ENCODE data around the gene MAGI1.

Gene MAGI1

DNA sequence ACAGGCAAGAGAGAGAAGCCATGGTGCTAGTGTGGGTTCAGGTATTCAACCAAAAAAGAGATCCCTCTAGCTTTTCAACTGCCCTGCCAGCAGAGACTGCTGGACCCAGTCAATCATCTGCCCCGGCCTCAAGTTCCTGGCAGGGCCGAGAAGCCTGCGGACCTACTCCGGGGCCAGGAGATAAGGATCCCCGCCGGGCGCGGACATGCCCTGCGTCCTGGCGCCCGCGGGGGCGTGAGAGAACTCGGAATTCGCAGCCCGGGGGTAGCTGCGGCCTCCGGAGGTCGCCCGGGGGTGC lies 821 bp upstream of the MAGI1 start:
- no peak overlapping the region for H3K27ac ChIP-seq (replicated peaks)
- DNase-seq (ENCODE audit: low read depth in 1 of 2, low spot score in 1 of 2): no peak
- peaks cover 39% of the 10 kb centered on the region for H3K27me3 ChIP-seq (ENCODE audit: insufficient read depth, poor library complexity, severe bottlenecking)
- H3K4me3 ChIP-seq (replicated peaks; ENCODE audit: insufficient read depth, low read length): no peak overlapping the region
- TF ChIP-seq SPI1 (IDR thresholded peaks at IDR 0.05; ENCODE audit: borderline replicate concordance, low read depth) (no peak), GABPA (IDR thresholded peaks at IDR 0.05; ENCODE audit: low read depth) (no peak), POLR2AphosphoS5 (IDR thresholded peaks at IDR 0.05; ENCODE audit: low read depth) (no peak)
- TF ChIP-seq, protein P1, sequence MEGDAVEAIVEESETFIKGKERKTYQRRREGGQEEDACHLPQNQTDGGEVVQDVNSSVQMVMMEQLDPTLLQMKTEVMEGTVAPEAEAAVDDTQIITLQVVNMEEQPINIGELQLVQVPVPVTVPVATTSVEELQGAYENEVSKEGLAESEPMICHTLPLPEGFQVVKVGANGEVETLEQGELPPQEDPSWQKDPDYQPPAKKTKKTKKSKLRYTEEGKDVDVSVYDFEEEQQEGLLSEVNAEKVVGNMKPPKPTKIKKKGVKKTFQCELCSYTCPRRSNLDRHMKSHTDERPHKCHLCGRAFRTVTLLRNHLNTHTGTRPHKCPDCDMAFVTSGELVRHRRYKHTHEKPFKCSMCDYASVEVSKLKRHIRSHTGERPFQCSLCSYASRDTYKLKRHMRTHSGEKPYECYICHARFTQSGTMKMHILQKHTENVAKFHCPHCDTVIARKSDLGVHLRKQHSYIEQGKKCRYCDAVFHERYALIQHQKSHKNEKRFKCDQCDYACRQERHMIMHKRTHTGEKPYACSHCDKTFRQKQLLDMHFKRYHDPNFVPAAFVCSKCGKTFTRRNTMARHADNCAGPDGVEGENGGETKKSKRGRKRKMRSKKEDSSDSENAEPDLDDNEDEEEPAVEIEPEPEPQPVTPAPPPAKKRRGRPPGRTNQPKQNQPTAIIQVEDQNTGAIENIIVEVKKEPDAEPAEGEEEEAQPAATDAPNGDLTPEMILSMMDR (IDR thresholded peaks at IDR 0.05; ENCODE audit: insufficient read depth, low read length): no peak
- TF ChIP-seq, protein P2, sequence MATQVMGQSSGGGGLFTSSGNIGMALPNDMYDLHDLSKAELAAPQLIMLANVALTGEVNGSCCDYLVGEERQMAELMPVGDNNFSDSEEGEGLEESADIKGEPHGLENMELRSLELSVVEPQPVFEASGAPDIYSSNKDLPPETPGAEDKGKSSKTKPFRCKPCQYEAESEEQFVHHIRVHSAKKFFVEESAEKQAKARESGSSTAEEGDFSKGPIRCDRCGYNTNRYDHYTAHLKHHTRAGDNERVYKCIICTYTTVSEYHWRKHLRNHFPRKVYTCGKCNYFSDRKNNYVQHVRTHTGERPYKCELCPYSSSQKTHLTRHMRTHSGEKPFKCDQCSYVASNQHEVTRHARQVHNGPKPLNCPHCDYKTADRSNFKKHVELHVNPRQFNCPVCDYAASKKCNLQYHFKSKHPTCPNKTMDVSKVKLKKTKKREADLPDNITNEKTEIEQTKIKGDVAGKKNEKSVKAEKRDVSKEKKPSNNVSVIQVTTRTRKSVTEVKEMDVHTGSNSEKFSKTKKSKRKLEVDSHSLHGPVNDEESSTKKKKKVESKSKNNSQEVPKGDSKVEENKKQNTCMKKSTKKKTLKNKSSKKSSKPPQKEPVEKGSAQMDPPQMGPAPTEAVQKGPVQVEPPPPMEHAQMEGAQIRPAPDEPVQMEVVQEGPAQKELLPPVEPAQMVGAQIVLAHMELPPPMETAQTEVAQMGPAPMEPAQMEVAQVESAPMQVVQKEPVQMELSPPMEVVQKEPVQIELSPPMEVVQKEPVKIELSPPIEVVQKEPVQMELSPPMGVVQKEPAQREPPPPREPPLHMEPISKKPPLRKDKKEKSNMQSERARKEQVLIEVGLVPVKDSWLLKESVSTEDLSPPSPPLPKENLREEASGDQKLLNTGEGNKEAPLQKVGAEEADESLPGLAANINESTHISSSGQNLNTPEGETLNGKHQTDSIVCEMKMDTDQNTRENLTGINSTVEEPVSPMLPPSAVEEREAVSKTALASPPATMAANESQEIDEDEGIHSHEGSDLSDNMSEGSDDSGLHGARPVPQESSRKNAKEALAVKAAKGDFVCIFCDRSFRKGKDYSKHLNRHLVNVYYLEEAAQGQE (IDR thresholded peaks at IDR 0.05; ENCODE audit: insufficient replicate concordance, low read depth): no peak

DNA sequence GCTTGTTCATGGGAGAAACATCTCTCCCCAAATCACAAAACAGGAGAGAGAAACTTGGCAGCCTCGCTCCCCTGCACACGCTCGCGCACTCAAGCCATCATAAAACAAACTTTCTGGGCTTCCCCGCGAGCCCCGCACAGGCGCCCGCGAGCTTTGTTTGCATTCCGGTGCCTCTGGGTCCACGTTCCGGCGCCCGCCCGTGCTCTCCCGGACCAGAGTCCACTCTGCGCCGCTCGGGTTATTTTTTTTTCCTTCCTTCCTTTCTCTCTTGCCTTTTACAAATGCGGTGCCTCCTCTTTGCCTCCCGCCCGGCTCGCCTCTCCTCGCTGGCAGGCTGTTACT lies 363 bp downstream of the MAGI1 start:
- TF ChIP-seq, protein P2 (IDR thresholded peaks at IDR 0.05; ENCODE audit: insufficient replicate concordance, low read depth): no peak
- TF ChIP-seq SPI1 (IDR thresholded peaks at IDR 0.05; ENCODE audit: borderline replicate concordance, low read depth) (no peak), POLR2AphosphoS5 (IDR thresholded peaks at IDR 0.05; ENCODE audit: low read depth) (no peak), GABPA (IDR thresholded peaks at IDR 0.05; ENCODE audit: low read depth) (no peak)
- TF ChIP-seq, protein P1 (IDR thresholded peaks at IDR 0.05; ENCODE audit: insufficient read depth, low read length): no peak
- peak overlapping the region; percentile 28 for H3K4me3 ChIP-seq (replicated peaks; ENCODE audit: insufficient read depth, low read length)
- peaks cover 39% of the 10 kb centered on the region for H3K27me3 ChIP-seq (ENCODE audit: insufficient read depth, poor library complexity, severe bottlenecking)
- H3K27ac ChIP-seq (replicated peaks): no peak overlapping the region
- DNase-seq (ENCODE audit: low read depth in 1 of 2, low spot score in 1 of 2): no peak

DNA sequence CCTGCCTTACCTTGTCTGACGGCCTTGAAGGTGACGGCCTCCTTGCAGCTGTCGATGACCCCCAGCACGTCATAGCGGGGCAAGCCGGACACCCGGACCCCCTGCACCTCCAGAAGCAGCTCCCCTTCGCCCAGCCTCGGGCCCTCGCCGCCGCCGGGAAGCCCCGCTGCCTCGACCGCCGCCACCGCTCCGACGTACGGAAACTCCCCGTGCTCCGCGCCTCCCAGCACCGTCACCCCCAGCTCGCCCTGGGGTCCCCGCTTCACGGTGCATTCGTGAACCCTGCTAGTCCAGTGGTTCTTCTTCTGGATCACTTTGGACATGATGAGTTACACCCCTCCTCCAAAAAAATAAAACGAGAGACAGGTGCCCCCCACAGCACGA lies 740 bp downstream of the MAGI1 start:
- TF ChIP-seq POLR2AphosphoS5 (IDR thresholded peaks at IDR 0.05; ENCODE audit: low read depth) (no peak), GABPA (IDR thresholded peaks at IDR 0.05; ENCODE audit: low read depth) (no peak), SPI1 (IDR thresholded peaks at IDR 0.05; ENCODE audit: borderline replicate concordance, low read depth) (no peak)
- TF ChIP-seq, protein P2 (IDR thresholded peaks at IDR 0.05; ENCODE audit: insufficient replicate concordance, low read depth): no peak
- TF ChIP-seq, protein P1 (IDR thresholded peaks at IDR 0.05; ENCODE audit: insufficient read depth, low read length): no peak
- Histone ChIP-seq H3K27ac (replicated peaks) (no peak overlapping the region), H3K4me3 (replicated peaks; ENCODE audit: insufficient read depth, low read length) (peak overlapping the region; percentile 28), H3K27me3 (ENCODE audit: insufficient read depth, poor library complexity, severe bottlenecking) (peaks cover 39% of the 10 kb centered on the region)
- no peak for DNase-seq (ENCODE audit: low read depth in 1 of 2, low spot score in 1 of 2)

Data from HL-60 (cell line).